Activated T-cell treated with anti-CD3 and anti-CD28 coated beads, Interleukin-2, amount 50 U/mL, for 72 hours (primary cell): ENCODE measurements around the gene LSM3. TPM values are rescaled to one million over a fixed set of nuclear protein-coding genes. Genes with fewer than 3 reads are reported as not detected.
A peak's percentile ranks its signal among the peaks of the same experiment; 100 is the strongest.

Experiments used
- ATAC-seq, 2 donors: fragments of 150-1000 bp; cut with Tn5 transposase; replicated peaks in 1 of 2; 2 replicates each; pipeline ENCODE4 v1.10.0; 2021; ENCODE audit warnings: moderate library complexity in 2 of 2, mild to moderate bottlenecking in 1 of 2
- DNase-seq, 2 donors: peaks; one replicate each; pipeline ENCODE4 v3.0.0; 2021 to 2022; ENCODE audit warnings: mixed read lengths in 1 of 2
- H3K27ac Mint-ChIP-seq: one replicate; pipeline ENCODE4 v1.8.0; 2022; ENCODE audit warnings: mild to moderate bottlenecking, moderate library complexity, mixed read lengths
- H3K27me3 Mint-ChIP-seq: one replicate; pipeline ENCODE4 v1.8.0; 2022; ENCODE audit warnings: low read depth, mixed read lengths
- H3K36me3 Mint-ChIP-seq, 2 donors: one replicate each; pipeline ENCODE4 v1.8.0; 2022; ENCODE audit warnings: mixed read lengths in 2 of 2, mild to moderate bottlenecking in 1 of 2; ENCODE audit not compliant: insufficient read depth in 2 of 2
- H3K4me1 Mint-ChIP-seq: one replicate; pipeline ENCODE4 v1.8.0; 2022; ENCODE audit warnings: low read depth, mixed read lengths
- H3K4me3 Mint-ChIP-seq, 2 donors: one replicate each; pipeline ENCODE4 v1.8.0; 2022; ENCODE audit warnings: mild to moderate bottlenecking in 2 of 2, mixed read lengths in 2 of 2, moderate library complexity in 2 of 2
- H3K9me3 Mint-ChIP-seq, 2 donors: one replicate each; pipeline ENCODE4 v1.8.0; 2022; ENCODE audit warnings: mixed read lengths in 2 of 2
- total RNA-seq, 2 donors: library from RNA; stranded (reverse); gene quantifications; one replicate each; pipeline ENCODE4 v1.2.3, GENCODE V29; 2022

The LSM3 gene
- total RNA-seq, 2 donors from 2014 or later, result 12.4 to 14.3 TPM

- peak overlapping the region; percentile 62 for H3K27ac Mint-ChIP-seq
- H3K27me3 Mint-ChIP-seq, result no peaks in the 10 kb centered on the region
- H3K36me3 Mint-ChIP-seq, result peaks cover 13 to 37% of the 10 kb centered on the region in 2 donors
- DNase-seq (no peak), ATAC-seq (no peak)
- H3K9me3 Mint-ChIP-seq, result no peaks in the 10 kb centered on the region
- H3K4me1 Mint-ChIP-seq, result no peaks in the 10 kb centered on the region
- H3K4me3 Mint-ChIP-seq, result no peak overlapping the region
Measured at GRCh38 chr3:14156201-14156600, 22.4 kb upstream of the LSM3 start.

GRCh38 chr3:14156843-14157561 is 21.6 kb upstream of the LSM3 start:
- no peaks in the 10 kb centered on the region for H3K4me1 Mint-ChIP-seq

GRCh38 chr3:14157951-14158350 is 20.7 kb upstream of the LSM3 start:
- H3K4me1 Mint-ChIP-seq, result no peaks in the 10 kb centered on the region
- H3K27me3 Mint-ChIP-seq, result no peaks in the 10 kb centered on the region
- peaks cover 28 to 55% of the 10 kb centered on the region in 2 donors for H3K36me3 Mint-ChIP-seq
- peaks cover 6 to 10% of the 10 kb centered on the region in 2 donors for H3K9me3 Mint-ChIP-seq
- H3K27ac Mint-ChIP-seq, result peak overlapping the region; percentile 52
- no peak overlapping the region for H3K4me3 Mint-ChIP-seq
- ATAC-seq, result no peak
- no peak for DNase-seq

More at GRCh38 chr3:14156843-14157561, 21.6 kb upstream of the LSM3 start:
- Mint-ChIP-seq H3K36me3 (peaks cover 19 to 45% of the 10 kb centered on the region in 2 donors), H3K27ac (no peak overlapping the region), H3K9me3 (peaks cover 5 to 6% of the 10 kb centered on the region in 2 donors), H3K27me3 (no peaks in the 10 kb centered on the region), H3K4me3 (no peak overlapping the region)
- DNase-seq (no peak), ATAC-seq (peak in 1 of 2 donors; percentile 39)

GRCh38 chr3:14158370-14158769 is 20.2 kb upstream of the LSM3 start:
- Mint-ChIP-seq H3K27ac (peak overlapping the region; percentile 52), H3K36me3 (peaks cover 28 to 59% of the 10 kb centered on the region in 2 donors), H3K4me3 (no peak overlapping the region), H3K27me3 (no peaks in the 10 kb centered on the region), H3K4me1 (no peaks in the 10 kb centered on the region), H3K9me3 (peaks cover 6 to 10% of the 10 kb centered on the region in 2 donors)
- DNase-seq, result no peak
- no peak for ATAC-seq

GRCh38 chr3:14159426-14159825 is 19.2 kb upstream of the LSM3 start:
- Mint-ChIP-seq H3K9me3 (peaks cover 6 to 10% of the 10 kb centered on the region in 2 donors), H3K27ac (no peak overlapping the region), H3K27me3 (no peaks in the 10 kb centered on the region), H3K4me1 (no peaks in the 10 kb centered on the region), H3K4me3 (no peak overlapping the region), H3K36me3 (peaks cover 26 to 67% of the 10 kb centered on the region in 2 donors)
- DNase-seq, result no peak
- no peak for ATAC-seq

- peaks cover 6 to 10% of the 10 kb centered on the region in 2 donors for H3K9me3 Mint-ChIP-seq
- H3K27ac Mint-ChIP-seq, result no peak overlapping the region
- H3K4me3 Mint-ChIP-seq, result no peak overlapping the region
- DNase-seq, result no peak
- ATAC-seq, result no peak
- H3K27me3 Mint-ChIP-seq, result no peaks in the 10 kb centered on the region
- H3K36me3 Mint-ChIP-seq, result peaks cover 33 to 69% of the 10 kb centered on the region in 2 donors
- no peaks in the 10 kb centered on the region for H3K4me1 Mint-ChIP-seq
Measured at GRCh38 chr3:14161282-14161681, 17.3 kb upstream of the LSM3 start.

GRCh38 chr3:14162178-14162577 is 16.4 kb upstream of the LSM3 start:
- Mint-ChIP-seq H3K4me3 (no peak overlapping the region), H3K36me3 (peaks cover 33 to 70% of the 10 kb centered on the region in 2 donors), H3K27ac (no peak overlapping the region), H3K9me3 (peaks cover 6 to 10% of the 10 kb centered on the region in 2 donors), H3K27me3 (no peaks in the 10 kb centered on the region), H3K4me1 (no peaks in the 10 kb centered on the region)
- no peak for ATAC-seq
- no peak for DNase-seq

- ATAC-seq (no peak), DNase-seq (no peak)
- H3K36me3 Mint-ChIP-seq, result peaks cover 24 to 63% of the 10 kb centered on the region in 2 donors
- peaks cover 0 to 5% of the 10 kb centered on the region in 2 donors for H3K9me3 Mint-ChIP-seq
- H3K27me3 Mint-ChIP-seq, result no peaks in the 10 kb centered on the region
- peaks cover 16% of the 10 kb centered on the region for H3K4me1 Mint-ChIP-seq
- H3K4me3 Mint-ChIP-seq, result no peak overlapping the region
- H3K27ac Mint-ChIP-seq, result peak overlapping the region; percentile 85
Measured at GRCh38 chr3:14166877-14167603, 11.6 kb upstream of the LSM3 start.

GRCh38 chr3:14169435-14169834 is 9.2 kb upstream of the LSM3 start:
- Mint-ChIP-seq H3K36me3 (peaks cover 20 to 42% of the 10 kb centered on the region in 2 donors), H3K27ac (peak overlapping the region; percentile 89), H3K4me1 (peaks cover 29% of the 10 kb centered on the region)

GRCh38 chr3:14169871-14170270 is 8.7 kb upstream of the LSM3 start:
- peak overlapping the region; percentile 88 for H3K27ac Mint-ChIP-seq
- H3K4me1 Mint-ChIP-seq, result peaks cover 33% of the 10 kb centered on the region
- H3K4me3 Mint-ChIP-seq, result no peak overlapping the region
- no peaks in the 10 kb centered on the region for H3K9me3 Mint-ChIP-seq
- ATAC-seq (peak in 1 of 2 donors; percentile 19), DNase-seq (no peak)
- H3K36me3 Mint-ChIP-seq, result peaks cover 16 to 39% of the 10 kb centered on the region in 2 donors
- no peaks in the 10 kb centered on the region for H3K27me3 Mint-ChIP-seq

More at GRCh38 chr3:14169435-14169834, 9.2 kb upstream of the LSM3 start:
- H3K27me3 Mint-ChIP-seq, result no peaks in the 10 kb centered on the region
- no peak for DNase-seq
- no peak overlapping the region for H3K4me3 Mint-ChIP-seq
- no peaks in the 10 kb centered on the region for H3K9me3 Mint-ChIP-seq
- ATAC-seq, result no peak

GRCh38 chr3:14170531-14171159 is 8.0 kb upstream of the LSM3 start:
- DNase-seq, result no peak
- H3K27ac Mint-ChIP-seq, result peak overlapping the region; percentile 88
- no peaks in the 10 kb centered on the region for H3K9me3 Mint-ChIP-seq
- H3K27me3 Mint-ChIP-seq, result no peaks in the 10 kb centered on the region
- H3K4me1 Mint-ChIP-seq, result peaks cover 41% of the 10 kb centered on the region
- no peak overlapping the region for H3K4me3 Mint-ChIP-seq
- ATAC-seq, result no peak
- peaks cover 16 to 36% of the 10 kb centered on the region in 2 donors for H3K36me3 Mint-ChIP-seq

- H3K4me1 Mint-ChIP-seq, result peaks cover 59% of the 10 kb centered on the region
- ATAC-seq, result no peak
- H3K4me3 Mint-ChIP-seq, result no peak overlapping the region
- no peak overlapping the region for H3K27ac Mint-ChIP-seq
- DNase-seq, result no peak
- no peaks in the 10 kb centered on the region for H3K9me3 Mint-ChIP-seq
- no peaks in the 10 kb centered on the region for H3K27me3 Mint-ChIP-seq
- H3K36me3 Mint-ChIP-seq, result peaks cover 12 to 29% of the 10 kb centered on the region in 2 donors
Measured at GRCh38 chr3:14172496-14172895, 6.1 kb upstream of the LSM3 start.

GRCh38 chr3:14174483-14174882 is 4.1 kb upstream of the LSM3 start:
- H3K36me3 Mint-ChIP-seq, result peaks cover 15 to 19% of the 10 kb centered on the region in 2 donors
- H3K4me3 Mint-ChIP-seq, result peak overlapping the region; percentile 53 to 67
- no peaks in the 10 kb centered on the region for H3K27me3 Mint-ChIP-seq
- ATAC-seq (no peak), DNase-seq (no peak)
- H3K27ac Mint-ChIP-seq, result peak overlapping the region; percentile 17
- H3K9me3 Mint-ChIP-seq, result no peaks in the 10 kb centered on the region
- peaks cover 63% of the 10 kb centered on the region for H3K4me1 Mint-ChIP-seq
